Measurements from ENCODE around the gene SMAD6.

SMAD6 gene

GRCh38 chr15:66721020-66721419 lies 19.0 kb downstream of the SMAD6 start:
- DNase-seq (ENCODE audit: low read depth in 2 of 2) = no peak

GRCh38 chr15:66721501-66721937 lies 19.5 kb downstream of the SMAD6 start:
- no peak for DNase-seq (ENCODE audit: low read depth in 2 of 2)

DNA sequence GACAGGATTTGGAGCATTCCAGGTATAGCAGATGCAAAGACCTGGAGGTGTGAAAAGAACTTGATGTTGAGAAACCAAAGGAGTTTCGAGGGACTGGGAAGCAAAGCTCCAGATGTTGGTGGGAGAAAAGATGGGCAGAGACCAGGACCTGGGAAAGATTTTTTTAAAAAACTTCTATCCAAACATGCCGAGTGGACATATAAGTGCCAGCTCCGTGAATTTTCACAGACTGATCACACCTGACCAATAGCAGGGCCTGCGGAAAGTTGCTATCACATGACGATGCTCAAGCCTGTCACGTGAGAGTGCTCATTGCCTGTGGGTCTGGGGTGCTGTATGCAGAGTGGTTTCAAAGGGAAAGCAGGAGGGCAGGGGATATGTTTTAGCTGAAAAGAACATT lies 19.9 kb downstream of the SMAD6 start:
- DNase-seq (ENCODE audit: low read depth in 2 of 2) = no peak

DNA sequence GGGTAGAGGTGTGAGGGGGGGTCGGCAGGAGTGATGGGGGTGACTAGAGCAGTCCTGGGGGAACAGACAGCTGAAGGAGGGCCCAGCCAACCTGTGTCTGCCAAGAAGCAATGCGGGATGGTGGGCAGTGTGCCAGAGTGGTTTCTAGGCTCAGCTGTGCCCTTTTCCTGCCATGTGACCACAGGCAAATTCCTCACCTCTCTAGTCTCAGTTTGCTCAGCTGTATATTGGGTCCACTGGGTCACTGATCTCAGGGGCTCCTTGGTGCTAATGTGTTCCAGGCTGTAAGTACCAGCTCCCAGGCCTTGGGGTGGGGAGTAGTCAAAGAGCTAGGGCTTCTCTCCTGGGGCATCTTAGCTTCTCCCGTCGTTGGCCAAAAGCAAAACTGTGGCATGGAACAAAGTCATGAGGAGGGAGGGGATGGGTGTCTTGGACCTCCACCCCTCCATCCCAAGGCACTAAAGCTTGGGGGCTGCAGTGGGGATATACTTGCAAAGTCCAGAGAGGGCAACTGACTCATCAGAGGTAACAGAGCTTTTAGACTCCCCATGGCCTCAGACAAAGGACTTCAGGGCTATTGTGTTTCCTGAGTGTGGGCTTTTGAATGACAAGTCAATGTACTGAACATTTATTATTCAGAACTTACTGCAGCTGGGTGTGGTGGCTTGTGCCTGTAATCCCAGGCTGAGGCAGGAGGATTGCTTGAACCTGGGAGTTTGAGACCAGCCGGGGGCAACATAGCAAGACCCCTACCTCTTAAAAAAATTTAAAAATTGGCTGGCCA lies 20.9 kb downstream of the SMAD6 start:
- no peak for DNase-seq (ENCODE audit: low read depth in 2 of 2)

GRCh38 chr15:66723826-66724731 lies 22.0 kb downstream of the SMAD6 start:
- no peak for DNase-seq (ENCODE audit: low read depth in 2 of 2)

GRCh38 chr15:66724732-66725463 lies 22.9 kb downstream of the SMAD6 start:
- DNase-seq (ENCODE audit: low read depth in 2 of 2) = no peak

GRCh38 chr15:66725464-66725785 lies 23.4 kb downstream of the SMAD6 start:
- DNase-seq (ENCODE audit: low read depth in 2 of 2) = no peak

DNA sequence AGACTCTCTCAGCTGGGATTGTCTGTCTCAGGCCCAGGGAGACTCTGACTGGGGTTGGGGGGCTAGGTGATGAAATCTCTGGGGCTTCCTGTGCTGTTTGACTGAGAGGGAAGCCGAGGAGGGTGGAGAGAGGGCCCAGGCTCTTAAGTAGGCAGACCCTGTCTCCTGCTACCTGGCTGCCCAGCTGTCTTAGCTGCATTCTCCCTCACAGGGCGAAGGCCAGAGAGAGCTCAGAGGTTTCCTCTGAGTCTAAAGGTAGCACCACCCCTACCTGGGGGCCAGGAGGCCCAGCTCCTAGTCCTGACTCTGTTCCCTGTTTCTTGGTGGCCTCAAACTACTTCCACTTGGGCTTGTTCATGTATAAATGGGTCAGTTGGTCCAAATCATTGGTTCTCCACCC lies 24.4 kb downstream of the SMAD6 start:
- DNase-seq (ENCODE audit: low read depth in 2 of 2) = no peak

- no peak for DNase-seq (ENCODE audit: low read depth in 2 of 2)
Measured at GRCh38 chr15:66729331-66729951, 27.4 kb downstream of the SMAD6 start.

- no peak for DNase-seq (ENCODE audit: low read depth in 2 of 2)
Measured at GRCh38 chr15:66730168-66731021, 28.4 kb downstream of the SMAD6 start.

DNA sequence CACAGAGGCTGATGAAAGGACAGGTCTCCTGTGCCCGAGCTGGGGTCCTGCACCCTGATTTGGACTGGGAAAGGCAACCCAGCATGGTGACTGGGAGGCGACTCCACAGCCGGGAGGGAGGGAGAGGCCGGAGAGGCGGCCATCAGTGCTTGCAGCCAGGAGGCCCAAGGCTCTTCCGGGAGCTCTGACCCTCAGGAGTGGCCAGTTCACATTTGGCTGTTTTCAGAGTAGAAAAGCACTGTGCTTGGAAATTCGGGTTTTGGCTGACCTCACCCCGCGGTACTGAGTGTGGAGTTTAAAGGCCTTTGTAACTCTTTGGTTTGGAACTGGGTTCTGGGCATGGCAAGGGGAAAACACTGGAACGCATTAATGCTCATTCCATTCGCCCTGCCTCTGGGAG lies 31.9 kb downstream of the SMAD6 start:
- DNase-seq (ENCODE audit: low read depth in 2 of 2) = no peak

DNA sequence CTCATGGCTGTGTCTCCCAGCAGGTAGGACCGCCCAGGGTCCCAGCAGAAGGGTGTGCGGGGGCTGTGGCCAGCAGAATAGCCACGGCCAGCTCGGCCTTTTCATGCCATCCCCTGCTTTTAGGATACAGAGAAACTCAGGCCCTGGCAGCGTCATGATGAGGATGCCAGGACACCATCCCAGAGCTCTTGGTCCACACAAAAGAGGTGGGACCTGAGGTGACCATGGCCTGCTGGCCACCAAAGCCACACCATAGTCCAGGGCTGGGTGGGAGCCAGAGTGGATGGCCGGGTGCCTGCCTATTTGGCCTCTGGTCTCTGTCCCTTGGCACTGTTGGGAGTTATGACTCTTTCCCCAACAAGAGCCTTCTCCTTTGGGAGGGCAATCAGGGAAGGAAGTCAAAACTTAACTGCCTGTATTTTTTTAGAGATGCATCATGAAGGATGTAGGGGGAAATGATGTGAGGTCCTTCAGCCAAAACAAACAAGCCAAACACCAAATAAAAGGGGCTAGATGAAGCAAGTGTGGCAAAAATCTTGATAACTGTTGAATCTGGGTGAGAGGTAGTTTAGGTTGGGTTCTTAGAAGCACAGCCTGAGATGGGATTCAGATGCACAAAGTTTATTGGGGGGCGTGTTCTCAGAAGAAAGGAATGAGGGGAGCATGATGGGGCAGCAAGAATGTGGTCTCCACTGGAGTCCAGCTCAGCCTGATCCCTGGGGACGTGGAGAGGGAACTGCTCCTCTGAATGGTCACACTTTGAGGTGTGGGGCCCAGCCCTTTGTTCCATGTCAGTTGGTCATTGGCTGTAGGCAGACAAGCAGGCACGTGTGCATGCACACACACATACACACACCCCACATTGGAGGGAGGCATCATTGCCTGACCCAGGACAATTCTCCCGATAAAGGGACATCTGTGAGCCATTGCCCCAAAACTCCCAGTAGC lies 33.2 kb downstream of the SMAD6 start:
- no peak for DNase-seq (ENCODE audit: low read depth in 2 of 2)

GRCh38 chr15:66735909-66736305 lies 33.9 kb downstream of the SMAD6 start:
- no peak for DNase-seq (ENCODE audit: low read depth in 2 of 2)

GRCh38 chr15:66737243-66738010 lies 35.4 kb downstream of the SMAD6 start:
- no peak for DNase-seq (ENCODE audit: low read depth in 2 of 2)

DNA sequence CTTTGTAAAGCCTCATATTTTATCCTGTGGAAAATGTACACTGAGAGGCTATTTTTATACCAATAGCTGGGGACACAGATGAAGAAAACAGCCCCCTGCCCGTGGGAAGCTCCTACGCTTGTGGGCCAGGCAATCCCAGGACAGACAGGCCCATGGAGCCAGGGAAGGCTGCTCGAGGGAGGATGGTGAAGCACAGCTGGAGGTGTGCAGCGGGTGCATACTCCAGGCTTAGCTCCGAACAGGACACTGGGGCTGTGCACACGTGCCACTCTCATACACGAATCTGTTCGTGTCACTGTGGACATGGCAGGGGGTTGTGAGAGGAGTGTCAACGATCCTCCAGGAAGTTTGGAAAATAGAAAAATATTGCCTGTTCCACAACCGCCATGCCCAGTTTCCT lies 36.1 kb downstream of the SMAD6 start:
- no peak for DNase-seq (ENCODE audit: low read depth in 2 of 2)

DNA sequence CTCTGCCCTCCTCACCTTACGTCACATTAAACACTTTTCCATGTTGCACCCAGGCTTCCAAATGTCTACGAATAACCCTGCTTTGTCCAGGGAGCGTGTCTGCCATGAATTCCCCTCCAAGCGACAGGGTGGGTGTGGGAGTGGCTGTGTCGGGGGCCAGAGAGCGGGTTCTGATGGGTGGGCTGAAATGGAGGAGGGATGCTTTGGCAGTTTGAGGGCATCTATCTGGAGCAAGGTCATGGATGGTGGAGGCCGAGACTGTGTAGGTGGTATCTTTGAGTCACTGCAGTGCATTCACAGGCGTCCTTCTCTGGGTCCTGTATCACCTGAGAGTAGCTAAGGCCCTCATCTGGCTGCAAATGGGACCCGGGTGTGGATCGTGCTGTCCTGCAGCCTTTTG lies 36.6 kb downstream of the SMAD6 start:
- DNase-seq (ENCODE audit: low read depth in 2 of 2) = no peak

DNA sequence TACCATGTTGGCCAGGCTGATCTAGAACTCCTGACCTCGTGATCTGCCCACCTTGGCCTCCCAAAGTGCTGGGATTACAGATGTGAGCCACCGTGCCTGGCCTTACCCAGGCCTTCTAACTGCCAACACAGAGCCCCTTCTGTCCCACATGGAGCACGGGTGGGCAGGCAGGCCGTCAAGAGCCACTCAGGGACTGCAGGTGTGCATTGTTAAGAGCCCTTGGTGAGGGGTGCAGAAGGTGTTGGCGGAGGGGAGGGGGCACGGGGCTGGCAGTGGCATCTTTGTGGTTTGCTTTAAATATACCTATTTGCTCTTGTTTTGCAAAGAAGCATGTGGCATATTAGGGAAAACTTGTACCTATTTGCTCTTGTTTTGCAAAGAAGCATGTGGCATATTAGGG lies 37.3 kb downstream of the SMAD6 start:
- DNase-seq (ENCODE audit: low read depth in 2 of 2) = no peak

- no peak for DNase-seq (ENCODE audit: low read depth in 2 of 2)
Measured at GRCh38 chr15:66740802-66741201, 38.8 kb downstream of the SMAD6 start.

GRCh38 chr15:66741646-66742045 lies 39.6 kb downstream of the SMAD6 start:
- DNase-seq (ENCODE audit: low read depth in 2 of 2) = no peak

Data from stimulated activated CD4-positive, alpha-beta T cell treated with anti-CD3 and anti-CD28 coated beads, Interleukin-15, amount 100 ng/mL, for 48 hours (primary cell).